GM12878 (cell line): ENCODE measurements around the gene RHOC.
"Not testable (repeated sequence)": the region's sequence is repeated elsewhere in the genome, so short reads cannot be mapped to it uniquely, and the experiment has no call there.

Experiments used
- E2F4 ChIP-seq: IDR thresholded peaks from 2 replicates; pipeline ENCODE4 v1.6.1; 2012; ENCODE audit warnings: low read depth, low read length, improper control_type of control experiment
- ZNF274 ChIP-seq: IDR thresholded peaks from one replicate; pipeline ENCODE4 v1.8.0; 2011; ENCODE audit not compliant: insufficient read length, insufficient read depth

GRCh38 chr1:112724240-112724639 is 17.3 kb upstream of the RHOC start:
- not testable (repeated sequence) for TF ChIP-seq ZNF274, E2F4
